SK-N-SH (cell line): Measurements from ENCODE around the gene MRPL32. TPM values are rescaled to one million over a fixed set of nuclear protein-coding genes. Genes with fewer than 3 reads are reported as not detected.

Experiments
- CTCF ChIA-PET: fragments of 300-600, 350-600 bp; formaldehyde crosslinking; extraction: SDS; loops from one replicate; lab custom pipeline; 2021; lab: Yijun Ruan, JAX
- POLR2A ChIA-PET: fragments of 350-600 bp; sonication (Branson Sonifier 250); formaldehyde crosslinking; extraction: SDS; loops from one replicate; lab custom pipeline; 2020; ENCODE audit warnings: antibody characterized with exemption, inconsistent platforms; lab: Yijun Ruan, JAX
- DNase-seq: peaks from one replicate; pipeline ENCODE4 v3.0.0; 2012
- H2AFZ ChIP-seq: fragments of 200-600 bp; sonication (generic); 2 replicates; pipeline ENCODE4 v1.8.1; 2016; ENCODE audit warnings: antibody characterized with exemption, mild to moderate bottlenecking, low read depth
- H3F3A ChIP-seq: fragments of 200-600 bp; sonication (generic); replicated peaks from 2 replicates; pipeline ENCODE3; 2016; ENCODE audit warnings: antibody characterized with exemption, mild to moderate bottlenecking; ENCODE audit not compliant: insufficient read depth
- H3K27ac ChIP-seq, 2 experiments: fragments of 200-500 bp in 1 of 2; fragments of 200-600 bp in 1 of 2; sonication (Bioruptor generic) in 1 of 2; sonication (generic), shearing (Covaris generic) in 1 of 2; 2 replicates each; pipeline versions ENCODE4 v1.5.1 to v1.6.1; 2014 to 2016; ENCODE audit warnings: low read depth in 2 of 2, inconsistent platforms in 1 of 2, low read length in 1 of 2, mild to moderate bottlenecking in 1 of 2, mixed read lengths in 1 of 2
- H3K27me3 ChIP-seq: fragments of 200-600 bp; sonication (generic), shearing (Covaris generic); 2 replicates; pipeline ENCODE4 v1.6.1; 2016; ENCODE audit warnings: mixed run types; ENCODE audit not compliant: insufficient read depth
- H3K36me3 ChIP-seq, 2 experiments: fragments of 200-500 bp in 1 of 2; fragments of 200-600 bp in 1 of 2; sonication (Bioruptor generic) in 1 of 2; sonication (generic) in 1 of 2; replicated peaks in 1 of 2; 2 replicates each; pipeline versions ENCODE3 to v1.5.1; 2014 to 2016; ENCODE audit warnings: low read length in 1 of 2, mild to moderate bottlenecking in 1 of 2; ENCODE audit not compliant: insufficient read depth in 2 of 2, control insufficient read depth in 1 of 2
- H3K4me1 ChIP-seq, 2 experiments: fragments of 200-500 bp in 1 of 2; fragments of 200-600 bp in 1 of 2; sonication (Bioruptor generic) in 1 of 2; sonication (generic), shearing (Covaris generic) in 1 of 2; 2 replicates each; pipeline versions ENCODE4 v1.5.1 to v1.6.1; 2014 to 2016; ENCODE audit warnings: low read depth in 1 of 2, low read length in 1 of 2, mixed run types in 1 of 2; ENCODE audit not compliant: insufficient read depth in 2 of 2, control insufficient read depth in 1 of 2
- H3K4me2 ChIP-seq: fragments of 200-600 bp; sonication (generic), shearing (Covaris generic); 2 replicates; pipeline ENCODE4 v1.6.1; 2017; ENCODE audit warnings: mixed run types
- H3K4me3 ChIP-seq, 2 experiments: fragments of 200-500 bp in 1 of 2; fragments of 200-600 bp in 1 of 2; sonication (Bioruptor generic) in 1 of 2; sonication (generic), shearing (Covaris generic) in 1 of 2; 2 replicates each; pipeline versions ENCODE4 v1.5.1 to v1.8.1; 2014 to 2016; ENCODE audit warnings: low read depth in 2 of 2, inconsistent platforms in 1 of 2, low read length in 1 of 2, mild to moderate bottlenecking in 1 of 2, mixed read lengths in 1 of 2, moderate library complexity in 1 of 2
- H3K79me2 ChIP-seq: fragments of 200-600 bp; sonication (generic); 2 replicates; pipeline ENCODE4 v1.8.1; 2017; ENCODE audit warnings: mild to moderate bottlenecking; ENCODE audit not compliant: insufficient read depth
- H3K9ac ChIP-seq: fragments of 200-600 bp; sonication (generic); 2 replicates; pipeline ENCODE4 v1.6.1; 2017; ENCODE audit warnings: mixed run types
- H3K9me2 ChIP-seq: fragments of 200-600 bp; sonication (generic); 2 replicates; pipeline ENCODE4 v1.6.1; 2017; ENCODE audit warnings: mixed run types
- H3K9me3 ChIP-seq: fragments of 200-600 bp; sonication (generic); 2 replicates; pipeline ENCODE4 v1.6.1; 2017; ENCODE audit warnings: mixed run types, mild to moderate bottlenecking, moderate library complexity
- H4K20me1 ChIP-seq: fragments of 200-600 bp; sonication (generic); 2 replicates; pipeline ENCODE4 v1.6.1; 2017; ENCODE audit warnings: mild to moderate bottlenecking, mixed run types; ENCODE audit not compliant: insufficient read depth
- CHD2 ChIP-seq: fragments of 150-350 bp; IDR thresholded peaks from 2 replicates; pipeline ENCODE4 v1.6.1; 2018; ENCODE audit warnings: low read length; ENCODE audit not compliant: partially characterized antibody
- ELF1 ChIP-seq: IDR thresholded peaks from 2 replicates; pipeline ENCODE4 v1.4.0; 2012
- EP300 ChIP-seq, 2 experiments: IDR thresholded peaks; 2 replicates each; pipeline versions ENCODE4 v1.4.0 to v1.6.1; 2012; ENCODE audit warnings: borderline replicate concordance in 1 of 2, low read depth in 1 of 2, low read length in 1 of 2
- FOXM1 ChIP-seq: IDR thresholded peaks from 2 replicates; pipeline ENCODE4 v1.4.0; 2012; ENCODE audit warnings: low read depth, mild to moderate bottlenecking
- MEF2A ChIP-seq: IDR thresholded peaks from 2 replicates; pipeline ENCODE4 v1.4.0; 2012; ENCODE audit warnings: low read depth, borderline replicate concordance
- MXI1 ChIP-seq: IDR thresholded peaks from 2 replicates; pipeline ENCODE4 v1.6.1; 2012; ENCODE audit warnings: mild to moderate bottlenecking, low read depth, low read length, improper control_type of control experiment
- NFIC ChIP-seq: IDR thresholded peaks from 2 replicates; pipeline ENCODE4 v1.4.0; 2012; ENCODE audit warnings: borderline replicate concordance
- RCOR1 ChIP-seq: fragments of 150-350 bp; IDR thresholded peaks from 2 replicates; pipeline ENCODE4 v1.6.1; 2017; ENCODE audit warnings: antibody characterized with exemption, low read length
- RXRA ChIP-seq: IDR thresholded peaks from 2 replicates; pipeline ENCODE4 v1.4.0; 2012; ENCODE audit warnings: low read depth, mild to moderate bottlenecking, borderline replicate concordance
- TAF1 ChIP-seq: IDR thresholded peaks from 2 replicates; pipeline ENCODE4 v1.6.1; 2012; ENCODE audit warnings: low read depth, mild to moderate bottlenecking, low read length, moderate library complexity, borderline replicate concordance
- USF1 ChIP-seq: IDR thresholded peaks from 2 replicates; pipeline ENCODE4 v1.4.0; 2012; ENCODE audit warnings: low read depth, borderline replicate concordance
- USF2 ChIP-seq: fragments of 150-350 bp; IDR thresholded peaks from 2 replicates; pipeline ENCODE4 v1.6.1; 2017; ENCODE audit warnings: antibody characterized with exemption, low read length, low read depth, borderline replicate concordance
- YY1 ChIP-seq: IDR thresholded peaks from 2 replicates; pipeline ENCODE4 v1.4.0; 2012; ENCODE audit warnings: low read depth, mild to moderate bottlenecking
- WGBS: methylation state at CpG from one replicate; pipeline ENCODE4 v1.1.6; 2017; ENCODE audit warnings: low lambda C conversion rate; 5-methylcytosine and 5-hydroxymethylcytosine counted together
- polyA plus RNA-seq, 3 experiments: library from polyadenylated mRNA; depleted of rRNA; stranded (reverse); fragments of >200 nt; gene quantifications; 2 replicates each; pipeline ENCODE4 v1.2.3, GENCODE V29; 2012
- TF ChIP-seq, protein P1 (sequence below): IDR thresholded peaks from 2 replicates; pipeline ENCODE4; 2012

MRPL32 gene
- polyA plus RNA-seq, 1 of the 3 experiments (the other 2 are of a cell fraction): 73.1 TPM

DNA sequence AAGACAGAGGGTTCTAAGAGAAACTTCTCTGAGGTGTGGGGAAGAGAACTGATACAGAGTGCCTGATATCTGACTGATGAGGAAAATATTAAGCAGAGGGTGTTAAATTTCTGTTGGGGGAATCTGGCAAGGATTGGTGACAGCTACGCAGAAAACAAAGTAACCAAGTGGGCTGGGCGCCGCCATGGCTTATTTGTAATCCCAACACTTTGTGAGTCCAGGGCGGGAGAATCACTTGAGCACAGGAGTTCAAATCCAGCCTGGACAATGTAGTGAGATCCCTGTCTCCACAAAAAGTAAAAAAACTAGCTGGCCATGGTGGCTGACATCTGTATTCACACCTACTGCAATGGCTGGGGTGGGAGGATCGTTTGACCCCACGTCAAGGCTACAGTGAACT lies 18.2 kb upstream of the MRPL32 start:
- peak overlapping the region in 1 of 2 experiments; percentile 60; a peak in 1 of 4 replicates for H3K27ac ChIP-seq
- H4K20me1 ChIP-seq: no peaks in the 10 kb centered on the region
- no peak for DNase-seq
- H3K4me2 ChIP-seq: no peak overlapping the region
- WGBS: 76% methylated on average over 6 of the region's 6 CpGs
- TF ChIP-seq EP300 (IDR thresholded peaks at IDR 0.05; ENCODE audit: borderline replicate concordance in 1 of 2, low read depth in 1 of 2, low read length in 1 of 2) (no peak), RXRA (no peak), NFIC (no peak)
- no peak overlapping the region for H2AFZ ChIP-seq
- ChIA-PET CTCF (interaction anchor here (0.8 to 2.6 kb wide), 2 partner anchors 18 to 27 kb away, joined by 4 to 7 read pairs; partner anchors contain the start of genes MRPL32 and PSMA2), POLR2A (no interaction called here)
- peaks cover 0 to 16% of the 10 kb centered on the region in 2 experiments; a peak in 2 of 4 replicates for H3K4me1 ChIP-seq
- H3K9ac ChIP-seq: no peak overlapping the region
- H3K27me3 ChIP-seq: no peaks in the 10 kb centered on the region
- no peaks in the 10 kb centered on the region for H3K9me2 ChIP-seq
- no peak overlapping the region for H3K4me3 ChIP-seq
- H3K9me3 ChIP-seq: no peaks in the 10 kb centered on the region
- peaks cover 16% of the 10 kb centered on the region; the same call in 1 of the 2 replicates for H3K79me2 ChIP-seq
- H3K36me3 ChIP-seq: peaks cover 22 to 34% of the 10 kb centered on the region in 2 experiments
- H3F3A ChIP-seq: peaks cover 27% of the 10 kb centered on the region

- Histone ChIP-seq H2AFZ (no peak overlapping the region; the same call in 1 of the 2 replicates), H3K36me3 (peaks cover 27 to 38% of the 10 kb centered on the region in 2 experiments), H3K27me3 (no peaks in the 10 kb centered on the region), H3K9me2 (no peaks in the 10 kb centered on the region), H3K79me2 (peaks cover 16% of the 10 kb centered on the region; the same call in 1 of the 2 replicates), H3F3A (peaks cover 27% of the 10 kb centered on the region), H3K9me3 (no peaks in the 10 kb centered on the region), H3K4me1 (peaks cover 0 to 16% of the 10 kb centered on the region in 2 experiments; a peak in 2 of 4 replicates), H3K4me3 (no peak overlapping the region), H3K27ac (peak overlapping the region in 1 of 2 experiments; percentile 60; a peak in 2 of 4 replicates), H4K20me1 (no peaks in the 10 kb centered on the region), H3K4me2 (no peak overlapping the region; the same call in 1 of the 2 replicates), H3K9ac (no peak overlapping the region)
- 41% methylated on average over 5 of the region's 5 CpGs for WGBS
- CTCF ChIA-PET: interaction anchor here (0.8 to 1.9 kb wide), 2 partner anchors 10 to 18 kb away, joined by 4 to 5 read pairs; partner anchors contain the start of genes MRPL32 and PSMA2
- POLR2A ChIA-PET: no interaction called here
- no peak for TF ChIP-seq RCOR1
- TF ChIP-seq MEF2A: no peak
- TF ChIP-seq, protein P1, sequence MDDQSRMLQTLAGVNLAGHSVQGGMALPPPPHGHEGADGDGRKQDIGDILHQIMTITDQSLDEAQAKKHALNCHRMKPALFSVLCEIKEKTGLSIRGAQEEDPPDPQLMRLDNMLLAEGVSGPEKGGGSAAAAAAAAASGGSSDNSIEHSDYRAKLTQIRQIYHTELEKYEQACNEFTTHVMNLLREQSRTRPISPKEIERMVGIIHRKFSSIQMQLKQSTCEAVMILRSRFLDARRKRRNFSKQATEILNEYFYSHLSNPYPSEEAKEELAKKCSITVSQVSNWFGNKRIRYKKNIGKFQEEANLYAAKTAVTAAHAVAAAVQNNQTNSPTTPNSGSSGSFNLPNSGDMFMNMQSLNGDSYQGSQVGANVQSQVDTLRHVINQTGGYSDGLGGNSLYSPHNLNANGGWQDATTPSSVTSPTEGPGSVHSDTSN: no peak
- no peak for TF ChIP-seq USF1
- no peak for TF ChIP-seq TAF1
- no peak for TF ChIP-seq YY1
- TF ChIP-seq USF2: no peak
- TF ChIP-seq CHD2: no peak
- TF ChIP-seq MXI1: no peak
- no peak for TF ChIP-seq NFIC
- TF ChIP-seq FOXM1: no peak
- TF ChIP-seq ELF1: no peak
- no peak for DNase-seq
These were observed 17.6 kb upstream of the MRPL32 start for GRCh38 chr7:42914421-42915045.
